Osteocyte (in vitro differentiated cells): ENCODE results near the gene IL2RA. TPM values are rescaled to one million over a fixed set of nuclear protein-coding genes. Genes with fewer than 3 reads are reported as not detected.
"Not testable (repeated sequence)": the region's sequence is repeated elsewhere in the genome, so short reads cannot be mapped to it uniquely, and the experiment has no call there.

Experiments used
- DNase-seq: peaks from one replicate; pipeline ENCODE4 v3.0.0; 2021; ENCODE audit warnings: mixed read lengths; ENCODE audit not compliant: unreplicated experiment; ENCODE audit errors: extremely low spot score
- H3K27ac Mint-ChIP-seq: one replicate; pipeline ENCODE4 v1.8.0; 2021; ENCODE audit warnings: mild to moderate bottlenecking, mixed read lengths; ENCODE audit not compliant: unreplicated experiment
- H3K27me3 Mint-ChIP-seq: one replicate; pipeline ENCODE4 v1.8.0; 2021; ENCODE audit warnings: mixed read lengths; ENCODE audit not compliant: unreplicated experiment
- H3K36me3 Mint-ChIP-seq: one replicate; pipeline ENCODE4 v1.8.0; 2021; ENCODE audit warnings: mixed read lengths; ENCODE audit not compliant: unreplicated experiment
- H3K4me1 Mint-ChIP-seq: one replicate; pipeline ENCODE4 v1.8.0; 2021; ENCODE audit warnings: mixed read lengths; ENCODE audit not compliant: unreplicated experiment
- H3K4me3 Mint-ChIP-seq: one replicate; pipeline ENCODE4 v1.8.0; 2021; ENCODE audit warnings: mild to moderate bottlenecking, moderate library complexity, mixed read lengths; ENCODE audit not compliant: unreplicated experiment
- H3K9me3 Mint-ChIP-seq: one replicate; pipeline ENCODE4 v1.8.0; 2021; ENCODE audit warnings: mixed read lengths; ENCODE audit not compliant: unreplicated experiment
- total RNA-seq: library from RNA; stranded (reverse); gene quantifications from 2 replicates; pipeline ENCODE4 v1.2.1, GENCODE V29; 2021
- TF ChIP-seq, protein P1 (sequence below): fragments of 200-600 bp; sonication (generic); IDR thresholded peaks from 2 replicates; pipeline ENCODE4 v1.5.0; 2021; ENCODE audit warnings: antibody characterized with exemption, mild to moderate bottlenecking, moderate library complexity

Gene IL2RA
- total RNA-seq, 1 donor from 2014 or later: not detected

GRCh38 chr10:6008497-6009142 lies 53.5 kb downstream of the IL2RA start:
- Mint-ChIP-seq H3K4me3 (no peak overlapping the region), H3K9me3 (peaks cover 6% of the 10 kb centered on the region), H3K36me3 (no peaks in the 10 kb centered on the region), H3K27ac (no peak overlapping the region), H3K27me3 (peaks cover 40% of the 10 kb centered on the region), H3K4me1 (no peaks in the 10 kb centered on the region)
- no peak for DNase-seq
- TF ChIP-seq, protein P1, sequence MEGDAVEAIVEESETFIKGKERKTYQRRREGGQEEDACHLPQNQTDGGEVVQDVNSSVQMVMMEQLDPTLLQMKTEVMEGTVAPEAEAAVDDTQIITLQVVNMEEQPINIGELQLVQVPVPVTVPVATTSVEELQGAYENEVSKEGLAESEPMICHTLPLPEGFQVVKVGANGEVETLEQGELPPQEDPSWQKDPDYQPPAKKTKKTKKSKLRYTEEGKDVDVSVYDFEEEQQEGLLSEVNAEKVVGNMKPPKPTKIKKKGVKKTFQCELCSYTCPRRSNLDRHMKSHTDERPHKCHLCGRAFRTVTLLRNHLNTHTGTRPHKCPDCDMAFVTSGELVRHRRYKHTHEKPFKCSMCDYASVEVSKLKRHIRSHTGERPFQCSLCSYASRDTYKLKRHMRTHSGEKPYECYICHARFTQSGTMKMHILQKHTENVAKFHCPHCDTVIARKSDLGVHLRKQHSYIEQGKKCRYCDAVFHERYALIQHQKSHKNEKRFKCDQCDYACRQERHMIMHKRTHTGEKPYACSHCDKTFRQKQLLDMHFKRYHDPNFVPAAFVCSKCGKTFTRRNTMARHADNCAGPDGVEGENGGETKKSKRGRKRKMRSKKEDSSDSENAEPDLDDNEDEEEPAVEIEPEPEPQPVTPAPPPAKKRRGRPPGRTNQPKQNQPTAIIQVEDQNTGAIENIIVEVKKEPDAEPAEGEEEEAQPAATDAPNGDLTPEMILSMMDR: no peak

GRCh38 chr10:6006991-6007390 lies 55.2 kb downstream of the IL2RA start:
- Mint-ChIP-seq H3K36me3 (no peaks in the 10 kb centered on the region), H3K9me3 (peaks cover 6% of the 10 kb centered on the region), H3K27ac (no peak overlapping the region), H3K4me1 (no peaks in the 10 kb centered on the region), H3K27me3 (peaks cover 38% of the 10 kb centered on the region), H3K4me3 (no peak overlapping the region)
- no peak for DNase-seq
- TF ChIP-seq, protein P1: no peak

DNA sequence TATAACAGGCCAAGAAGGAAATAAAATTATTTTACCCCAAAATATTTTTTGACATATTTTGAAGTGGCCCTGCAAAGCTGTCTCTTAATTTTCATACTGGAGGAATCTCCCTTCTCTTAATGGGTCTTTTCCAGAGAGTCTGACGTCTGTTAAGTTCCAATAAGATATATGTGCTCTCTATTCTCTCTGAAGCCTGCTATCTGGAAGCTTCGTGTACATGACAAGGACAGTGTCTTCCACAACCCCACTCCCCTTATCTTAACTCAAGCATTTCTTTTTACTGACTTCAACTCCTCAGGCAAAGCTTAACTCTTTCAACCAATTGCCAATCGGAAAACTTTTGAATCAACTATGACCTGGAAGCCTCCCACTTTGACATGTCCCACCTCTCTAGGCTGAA lies 55.6 kb downstream of the IL2RA start:
- Mint-ChIP-seq H3K36me3 (no peaks in the 10 kb centered on the region), H3K4me1 (no peaks in the 10 kb centered on the region), H3K9me3 (peaks cover 6% of the 10 kb centered on the region), H3K4me3 (no peak overlapping the region), H3K27ac (no peak overlapping the region), H3K27me3 (peaks cover 35% of the 10 kb centered on the region)
- TF ChIP-seq, protein P1: no peak
- DNase-seq: no peak

GRCh38 chr10:6005856-6006395 lies 56.2 kb downstream of the IL2RA start:
- H3K27ac Mint-ChIP-seq: no peak overlapping the region
- no peak overlapping the region for H3K4me3 Mint-ChIP-seq
- H3K4me1 Mint-ChIP-seq: no peaks in the 10 kb centered on the region
- no peaks in the 10 kb centered on the region for H3K36me3 Mint-ChIP-seq
- H3K27me3 Mint-ChIP-seq: peaks cover 35% of the 10 kb centered on the region
- TF ChIP-seq, protein P1: no peak
- H3K9me3 Mint-ChIP-seq: peaks cover 6% of the 10 kb centered on the region
- DNase-seq: no peak

- peaks cover 40% of the 10 kb centered on the region for H3K27me3 Mint-ChIP-seq
- not testable (repeated sequence) for H3K4me1 Mint-ChIP-seq, H3K9me3 Mint-ChIP-seq, H3K36me3 Mint-ChIP-seq, H3K4me3 Mint-ChIP-seq, H3K27ac Mint-ChIP-seq, DNase-seq
Measured at GRCh38 chr10:6005161-6005804, 56.9 kb downstream of the IL2RA start.
